Activated gamma-delta T cell treated with anti-CD3 and anti-CD28 coated beads, Interleukin-2, amount 50 U/mL, for 16 hours (primary cell): ENCODE results near the gene MSI2.

Experiments used
- DNase-seq: peaks from one replicate; pipeline ENCODE4 v3.0.0-alpha.2; 2020; ENCODE audit warnings: low read depth

MSI2 gene

GRCh38 chr17:57600074-57600473 lies 343.8 kb downstream of the MSI2 start:
- DNase-seq = peak; percentile 22

- peak; percentile 33 for DNase-seq
Observed at GRCh38 chr17:57601143-57601735, 344.9 kb downstream of the MSI2 start.

GRCh38 chr17:57602896-57603295 lies 346.6 kb downstream of the MSI2 start:
- no peak for DNase-seq

GRCh38 chr17:57603546-57603945 lies 347.2 kb downstream of the MSI2 start:
- no peak for DNase-seq

- DNase-seq = peak; percentile 59
Observed at GRCh38 chr17:57603978-57604377, 347.7 kb downstream of the MSI2 start.

GRCh38 chr17:57604771-57605674 lies 348.7 kb downstream of the MSI2 start:
- peak; percentile 20 for DNase-seq

- no peak for DNase-seq
Observed at GRCh38 chr17:57605675-57606105, 349.4 kb downstream of the MSI2 start.

- no peak for DNase-seq
Observed at GRCh38 chr17:57606111-57606875, 350.0 kb downstream of the MSI2 start.

GRCh38 chr17:57607553-57608120 lies 351.3 kb downstream of the MSI2 start:
- no peak for DNase-seq

GRCh38 chr17:57608369-57609124 lies 352.2 kb downstream of the MSI2 start:
- DNase-seq = no peak

GRCh38 chr17:57609125-57609877 lies 353.0 kb downstream of the MSI2 start:
- DNase-seq = no peak

GRCh38 chr17:57609878-57610270 lies 353.6 kb downstream of the MSI2 start:
- no peak for DNase-seq

GRCh38 chr17:57612202-57613071 lies 356.1 kb downstream of the MSI2 start:
- no peak for DNase-seq

- DNase-seq = no peak
Observed at GRCh38 chr17:57614742-57615141, 358.4 kb downstream of the MSI2 start.

- no peak for DNase-seq
Observed at GRCh38 chr17:57615836-57616757, 359.8 kb downstream of the MSI2 start.

- no peak for DNase-seq
Observed at GRCh38 chr17:57617218-57617617, 360.9 kb downstream of the MSI2 start.

GRCh38 chr17:57619061-57619937 lies 363.0 kb downstream of the MSI2 start:
- DNase-seq = no peak

GRCh38 chr17:57620576-57620975 lies 364.3 kb downstream of the MSI2 start:
- DNase-seq = no peak
